AG09319 (cell line): Measurements from ENCODE around the gene BOK.
"Not testable (repeated sequence)": the region's sequence is repeated elsewhere in the genome, so short reads cannot be mapped to it uniquely, and the experiment has no call there.

ENCODE experiments used
- DNase-seq: peaks from one replicate; pipeline ENCODE4 v3.0.0-alpha.2; 2010; ENCODE audit warnings: low read depth; ENCODE audit errors: extremely low read depth
- TF ChIP-seq, protein P1 (sequence below): IDR thresholded peaks from 2 replicates; pipeline ENCODE4 v1.5.1; 2011; ENCODE audit warnings: low read depth, mild to moderate bottlenecking, inconsistent platforms, low read length, moderate library complexity

BOK gene

DNA sequence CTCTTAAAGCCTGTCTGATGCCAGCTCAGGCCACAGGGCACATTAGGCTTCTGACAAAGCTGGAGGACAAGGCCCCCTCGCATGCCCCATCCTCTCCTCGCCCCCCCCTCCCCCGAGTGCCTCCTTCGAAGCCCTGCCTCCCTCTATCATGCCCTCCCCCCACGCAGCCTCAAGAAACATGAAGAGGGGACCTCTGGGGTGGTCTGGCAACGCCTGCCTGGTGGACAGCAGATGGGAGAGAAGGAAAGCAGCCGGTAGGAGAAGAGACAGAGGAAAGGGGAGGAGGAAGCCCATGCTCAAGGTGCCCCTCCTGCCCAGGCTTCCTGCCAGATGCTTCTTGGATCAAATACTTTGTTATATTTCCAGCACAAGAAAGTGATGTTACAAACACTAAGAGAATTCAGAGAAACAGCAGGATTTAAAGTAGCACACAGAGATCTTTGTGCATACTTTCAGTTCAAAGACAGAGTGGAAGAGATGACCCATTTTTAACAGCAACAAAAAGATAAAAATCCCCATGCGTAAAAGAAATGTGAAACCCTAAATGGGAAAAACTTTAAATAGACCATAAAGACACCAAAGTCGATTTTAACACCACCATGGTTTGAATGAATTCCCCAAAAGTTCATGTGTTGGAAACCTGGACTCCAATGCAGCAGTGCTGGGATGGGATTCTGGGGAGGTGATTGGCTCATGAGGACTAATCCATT, 19.0 kb downstream of the BOK start:
- DNase-seq: no peak
- TF ChIP-seq, protein P1, sequence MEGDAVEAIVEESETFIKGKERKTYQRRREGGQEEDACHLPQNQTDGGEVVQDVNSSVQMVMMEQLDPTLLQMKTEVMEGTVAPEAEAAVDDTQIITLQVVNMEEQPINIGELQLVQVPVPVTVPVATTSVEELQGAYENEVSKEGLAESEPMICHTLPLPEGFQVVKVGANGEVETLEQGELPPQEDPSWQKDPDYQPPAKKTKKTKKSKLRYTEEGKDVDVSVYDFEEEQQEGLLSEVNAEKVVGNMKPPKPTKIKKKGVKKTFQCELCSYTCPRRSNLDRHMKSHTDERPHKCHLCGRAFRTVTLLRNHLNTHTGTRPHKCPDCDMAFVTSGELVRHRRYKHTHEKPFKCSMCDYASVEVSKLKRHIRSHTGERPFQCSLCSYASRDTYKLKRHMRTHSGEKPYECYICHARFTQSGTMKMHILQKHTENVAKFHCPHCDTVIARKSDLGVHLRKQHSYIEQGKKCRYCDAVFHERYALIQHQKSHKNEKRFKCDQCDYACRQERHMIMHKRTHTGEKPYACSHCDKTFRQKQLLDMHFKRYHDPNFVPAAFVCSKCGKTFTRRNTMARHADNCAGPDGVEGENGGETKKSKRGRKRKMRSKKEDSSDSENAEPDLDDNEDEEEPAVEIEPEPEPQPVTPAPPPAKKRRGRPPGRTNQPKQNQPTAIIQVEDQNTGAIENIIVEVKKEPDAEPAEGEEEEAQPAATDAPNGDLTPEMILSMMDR: no peak

DNA sequence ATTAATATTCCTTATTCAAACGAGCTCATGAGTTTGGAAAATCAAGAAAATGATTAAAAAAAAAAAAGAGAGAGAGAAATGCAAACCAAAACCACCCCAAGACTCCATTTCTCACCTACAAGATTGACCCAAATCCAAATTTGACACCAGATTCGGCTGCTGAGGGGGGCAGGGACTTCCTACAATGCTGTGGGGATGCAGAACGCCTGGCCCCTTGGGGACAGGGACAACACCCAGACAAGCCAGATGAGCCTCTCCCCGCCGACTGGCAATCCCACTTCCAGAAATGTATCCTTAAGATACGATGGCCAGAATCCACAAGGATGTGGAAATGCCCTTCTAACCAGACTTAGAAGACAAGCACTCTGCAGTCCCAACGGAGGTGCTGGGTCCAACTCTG, 20.7 kb downstream of the BOK start:
- TF ChIP-seq, protein P1: no peak
- DNase-seq: no peak

DNA sequence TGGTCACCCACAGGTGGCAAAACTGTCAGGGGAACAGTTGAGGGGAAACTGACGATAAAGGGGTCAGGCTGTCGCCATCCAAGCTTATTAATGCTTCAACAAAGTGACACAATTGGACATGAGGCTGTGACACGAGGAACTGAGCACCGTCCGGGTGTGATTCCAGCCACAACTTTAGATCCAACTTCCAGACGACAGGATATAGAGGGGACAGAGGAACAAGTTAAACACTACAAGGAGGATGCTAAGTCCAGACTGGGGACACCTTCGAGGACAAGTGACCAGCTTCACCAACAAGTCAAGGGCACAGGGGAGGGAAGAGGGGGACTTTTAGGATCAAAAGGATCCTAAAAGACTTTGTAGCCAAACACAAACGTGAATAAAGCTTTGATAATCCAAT, 23.8 kb downstream of the BOK start:
- TF ChIP-seq, protein P1: no peak

DNA sequence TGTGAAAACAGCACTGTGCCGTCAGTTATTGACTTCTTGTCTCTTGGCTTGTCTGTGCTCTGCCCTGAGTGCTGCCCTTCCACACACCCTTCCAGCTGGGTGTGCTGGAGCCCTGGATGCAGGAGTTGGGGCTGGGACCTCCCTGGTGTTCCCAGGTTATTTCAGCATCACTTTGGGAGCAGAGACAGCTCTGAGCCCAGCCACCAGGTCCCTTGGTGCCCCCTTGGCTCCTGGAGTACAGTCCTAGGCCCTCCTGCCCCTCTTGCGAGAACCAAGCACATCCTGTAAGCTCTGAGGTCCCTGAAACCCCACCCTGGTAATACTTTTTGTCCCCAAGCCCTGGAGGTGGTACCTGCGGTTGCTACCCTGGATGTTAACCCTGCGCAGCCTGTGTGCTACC, 24.3 kb downstream of the BOK start:
- TF ChIP-seq, protein P1: no peak
- DNase-seq: no peak

More for the DNA sequence above, 23.8 kb downstream of the BOK start:
- DNase-seq: no peak

DNA sequence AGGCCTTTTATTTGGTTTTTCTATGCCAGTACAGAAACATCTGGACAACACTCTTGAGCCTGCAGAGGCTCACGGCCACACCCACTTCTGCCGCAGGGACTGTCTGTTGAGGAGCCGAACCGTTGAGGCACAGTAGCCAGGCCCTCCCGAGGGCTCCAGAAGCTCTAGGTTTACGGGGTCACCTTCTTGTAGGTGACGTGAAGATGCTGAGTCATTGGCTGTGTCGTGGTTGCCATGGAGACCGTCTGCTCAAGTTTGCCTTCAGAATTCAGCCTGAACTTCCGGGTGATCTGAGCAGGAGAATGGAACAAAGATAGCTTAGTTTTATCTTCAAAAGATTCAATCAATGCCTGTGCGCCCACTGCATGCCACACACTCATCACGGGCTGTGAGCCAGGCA, 25.9 kb downstream of the BOK start:
- TF ChIP-seq, protein P1: no peak
- no peak for DNase-seq

DNA sequence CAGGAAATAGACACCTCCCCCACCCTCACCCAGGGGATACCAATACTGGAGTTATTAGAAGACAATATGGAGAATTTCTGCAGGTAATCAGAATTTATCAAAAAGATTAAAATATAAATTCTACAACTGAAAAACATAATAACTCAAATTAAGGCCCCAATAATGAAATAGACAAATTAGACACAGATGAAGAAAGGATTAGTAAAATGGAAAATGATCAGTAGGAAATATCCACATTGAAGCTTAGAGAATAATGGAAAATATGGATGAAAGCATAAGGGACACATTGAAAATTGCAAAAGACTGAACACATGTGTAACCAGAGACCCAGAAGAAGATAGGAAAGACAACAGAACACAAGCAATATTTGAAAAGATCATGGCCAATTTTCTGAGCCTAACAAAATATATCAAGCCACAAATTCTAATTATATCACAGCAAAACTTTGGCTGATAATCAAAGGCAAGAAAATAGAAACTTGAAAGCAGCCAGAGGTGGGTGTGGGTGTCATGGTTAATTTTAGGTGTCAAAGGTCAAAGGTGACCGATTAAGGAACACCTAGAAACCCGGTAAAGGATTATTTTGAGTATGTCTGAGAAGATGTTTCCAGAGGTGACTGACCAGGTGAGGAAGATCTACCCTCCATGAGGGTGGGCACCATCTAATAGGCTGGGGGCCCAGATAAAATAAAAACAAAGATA, 28.2 kb downstream of the BOK start:
- TF ChIP-seq, protein P1: no peak
- no peak for DNase-seq

DNA sequence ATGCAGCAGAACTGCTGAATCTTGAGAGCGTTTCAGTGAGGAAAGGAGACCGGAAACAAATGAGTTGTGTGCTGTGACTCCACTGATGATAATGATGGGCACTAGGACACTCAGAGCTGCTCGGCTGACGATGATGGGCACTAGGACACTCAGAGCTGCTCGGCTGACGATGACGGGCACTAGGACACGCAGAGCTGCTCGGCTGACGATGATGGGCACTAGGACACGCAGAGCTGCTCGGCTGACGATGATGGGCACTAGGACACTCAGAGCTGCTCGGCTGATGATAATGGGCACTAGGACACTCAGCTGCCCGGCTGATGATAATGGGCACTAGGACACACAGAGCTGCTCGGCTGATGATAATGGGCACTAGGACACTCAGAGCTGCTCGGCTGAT, 31.3 kb downstream of the BOK start:
- not testable (repeated sequence) for DNase-seq

DNA sequence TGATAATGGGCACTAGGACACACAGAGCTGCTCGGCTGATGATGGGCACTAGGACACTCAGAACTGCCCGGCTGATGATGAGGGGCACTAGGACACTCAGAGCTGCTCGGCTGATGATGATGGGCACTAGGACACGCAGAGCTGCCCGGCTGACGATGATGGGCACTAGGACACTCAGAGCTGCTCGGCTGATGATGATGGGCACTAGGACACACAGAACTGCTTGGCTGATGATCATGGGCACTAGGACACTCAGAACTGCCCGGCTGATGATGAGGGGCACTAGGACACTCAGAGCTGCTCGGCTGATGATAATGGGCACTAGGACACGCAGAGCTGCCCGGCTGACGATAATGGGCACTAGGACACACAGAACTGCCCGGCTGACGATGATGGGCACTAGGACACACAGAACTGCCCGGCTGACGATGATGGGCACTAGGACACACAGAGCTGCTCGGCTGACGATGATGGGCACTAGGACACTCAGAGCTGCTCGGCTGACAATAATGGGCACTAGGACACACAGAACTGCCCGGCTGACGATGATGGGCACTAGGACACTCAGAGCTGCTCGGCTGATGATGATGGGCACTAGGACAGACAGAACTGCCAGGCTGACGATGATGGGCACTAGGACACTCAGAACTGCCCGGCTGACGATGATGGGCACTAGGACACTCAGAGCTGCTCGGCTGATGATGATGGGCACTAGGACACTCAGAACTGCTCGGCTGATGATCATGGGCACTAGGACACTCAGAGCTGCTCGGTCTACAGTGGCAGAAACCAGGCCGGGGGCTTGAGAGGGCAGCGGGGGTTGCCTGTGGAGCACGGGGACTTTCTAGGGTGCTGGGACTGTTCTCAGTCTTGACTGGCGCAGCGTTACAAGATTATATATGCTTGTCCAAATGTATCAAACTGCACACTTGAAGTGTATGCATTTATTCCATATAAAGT, 32.2 kb downstream of the BOK start:
- not testable (repeated sequence) for DNase-seq
